Left kidney (tissue), 2 donors: ENCODE data around the gene PCSK6. TPM values are rescaled to one million over a fixed set of nuclear protein-coding genes. Genes with fewer than 3 reads are reported as not detected.
"Not testable (repeated sequence)": the region's sequence is repeated elsewhere in the genome, so short reads cannot be mapped to it uniquely, and the experiment has no call there.

ENCODE experiments used
- DNase-seq: peaks from one replicate; pipeline ENCODE4 v3.0.0-alpha.2; 2013
- polyA plus RNA-seq: library from polyadenylated mRNA; unstranded; fragments of 120-200 nt; gene quantifications from one replicate; pipeline ENCODE4 v1.2.1, GENCODE V29; 2013; ENCODE audit not compliant: insufficient read length

PCSK6 gene
- polyA plus RNA-seq, 1 donor: 7.0 TPM

DNA sequence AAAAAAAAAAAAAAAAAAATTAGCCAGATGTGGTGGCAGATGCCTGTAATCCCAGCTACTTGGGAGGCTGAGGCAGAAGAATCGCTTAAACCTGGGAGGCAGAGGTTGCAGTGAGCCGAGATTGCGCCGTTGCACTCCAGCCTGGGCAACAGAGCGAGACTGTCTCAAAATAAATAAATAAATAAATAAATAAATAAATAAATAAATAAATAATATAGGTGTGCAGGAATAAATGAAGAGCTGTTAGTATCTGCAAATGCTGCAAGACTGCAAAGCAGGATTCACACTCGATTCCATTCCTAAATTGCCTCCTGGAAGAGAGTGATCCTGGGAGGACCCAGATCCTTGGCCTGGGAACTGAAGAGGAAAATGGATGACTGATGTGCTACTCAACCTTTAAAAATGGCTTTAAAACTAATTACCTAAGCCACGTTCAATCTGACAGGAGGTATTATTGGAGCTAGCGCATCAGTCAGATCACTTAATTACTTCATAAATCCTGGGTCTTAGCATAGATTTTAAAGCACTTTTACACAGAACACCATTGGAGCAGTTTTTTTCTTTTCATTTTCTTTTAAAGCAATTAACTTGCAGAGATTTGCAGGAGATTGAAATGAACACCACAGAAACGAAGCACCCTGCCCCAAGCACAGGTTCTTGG is 132.9 kb downstream of the PCSK6 start:
- DNase-seq: not testable (repeated sequence)

DNA sequence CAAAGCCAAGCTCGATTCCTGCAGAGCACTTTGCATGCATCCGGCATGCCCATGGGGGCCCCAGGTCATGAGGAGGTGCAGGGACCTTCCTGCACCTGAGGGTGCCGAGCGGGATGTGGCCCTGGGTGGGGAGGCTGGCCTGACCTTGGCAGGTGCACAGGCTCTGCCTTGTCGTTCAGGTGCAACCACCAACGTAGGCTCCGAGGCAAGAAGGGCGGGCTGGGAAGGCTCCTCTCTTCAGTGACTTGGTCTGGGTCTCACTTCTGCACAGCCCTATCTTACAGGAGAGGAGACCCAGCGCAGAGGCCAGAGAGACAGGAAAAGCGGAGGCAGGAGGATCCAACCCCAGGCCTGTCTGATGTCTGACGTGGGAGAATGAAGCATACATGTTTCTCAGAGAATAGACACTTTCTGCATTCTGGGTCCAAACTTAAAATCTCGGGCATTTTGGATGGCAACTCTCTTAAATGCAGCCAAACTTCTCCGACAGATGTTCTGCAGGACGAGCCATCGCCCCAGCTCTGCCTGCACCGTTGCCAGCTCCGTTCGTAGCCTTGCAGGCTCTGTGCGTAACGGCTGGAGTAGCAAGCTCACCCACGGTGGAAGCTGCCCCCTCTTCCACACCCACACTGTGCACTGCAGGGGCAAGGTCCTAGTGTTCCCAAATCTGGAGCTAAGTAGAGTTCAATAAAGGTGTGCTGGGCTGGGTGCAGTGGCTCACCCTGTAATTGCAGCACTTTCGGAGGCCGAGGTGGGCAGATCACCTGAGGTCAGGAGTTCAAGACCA is 133.6 kb downstream of the PCSK6 start:
- no peak for DNase-seq

DNA sequence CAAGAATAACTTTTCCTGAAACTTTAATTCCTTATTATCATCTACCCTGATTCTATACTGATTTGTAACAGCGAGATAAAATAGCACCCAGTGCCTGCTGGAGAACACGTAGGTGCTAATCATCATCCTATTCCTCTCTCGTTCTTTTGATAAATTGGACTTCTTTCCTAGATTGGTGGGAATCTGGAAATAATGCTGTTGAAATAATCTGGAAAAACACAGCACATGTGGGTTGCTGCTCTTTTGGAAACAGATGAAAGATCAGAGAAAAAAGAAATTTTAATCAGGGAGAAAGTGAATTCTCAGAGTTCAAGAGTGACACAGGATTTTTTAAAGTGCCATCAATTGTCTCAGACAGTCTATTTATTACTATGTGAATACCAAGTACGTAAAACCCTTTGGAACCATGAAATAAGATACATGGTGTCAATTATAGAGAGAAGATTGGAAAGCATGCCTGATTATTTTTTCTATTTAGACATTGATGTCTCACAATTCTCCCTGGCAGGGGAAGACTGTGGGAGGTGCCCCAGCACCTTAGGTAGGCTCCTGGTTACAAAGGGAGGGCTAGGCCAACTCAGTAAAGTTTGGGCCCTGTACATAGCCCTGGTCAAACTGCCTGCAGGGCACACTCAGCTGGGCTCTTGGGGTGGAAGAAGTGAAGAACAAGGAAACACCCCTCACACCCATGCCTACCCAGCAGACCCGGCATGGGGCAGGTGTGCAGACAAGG is 134.4 kb downstream of the PCSK6 start:
- DNase-seq: no peak

DNA sequence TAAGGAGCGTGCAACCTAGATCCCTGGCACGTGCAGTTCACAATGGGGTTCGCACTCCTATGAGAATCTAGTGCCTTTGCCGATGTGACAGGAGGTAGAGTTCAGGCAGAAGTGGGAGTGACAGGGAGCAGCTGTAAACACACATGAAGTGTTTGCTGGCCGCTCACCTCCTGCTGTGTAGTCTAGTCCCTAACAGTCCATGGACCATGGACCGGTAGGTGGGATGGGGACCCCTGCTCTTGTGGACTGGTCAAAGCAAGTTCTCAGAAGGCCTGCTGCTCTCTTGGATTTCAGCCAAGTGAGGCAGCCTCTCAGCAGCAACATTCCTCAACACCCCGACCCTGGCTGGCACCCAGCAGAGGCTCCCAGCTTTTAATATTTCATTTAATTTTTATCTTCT is 136.3 kb downstream of the PCSK6 start:
- no peak for DNase-seq

DNA sequence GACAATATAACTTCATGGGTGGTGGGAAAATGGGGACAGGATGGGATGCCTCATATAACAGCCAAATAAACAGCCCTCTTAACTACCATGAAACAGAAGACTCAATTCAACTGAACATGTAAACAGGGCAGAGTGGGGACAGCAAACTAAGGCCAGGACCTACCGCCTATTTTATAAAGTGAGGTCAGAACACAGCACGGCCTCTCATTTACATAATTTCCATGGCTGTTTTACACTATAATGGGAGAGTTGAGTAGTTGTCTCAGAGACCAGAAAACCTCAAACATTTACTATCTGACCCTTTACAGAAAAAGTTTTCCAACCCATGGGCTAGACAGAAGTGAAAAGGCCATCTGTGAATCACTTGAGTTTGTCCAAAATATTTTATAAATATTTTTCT is 137.8 kb downstream of the PCSK6 start:
- no peak for DNase-seq

DNA sequence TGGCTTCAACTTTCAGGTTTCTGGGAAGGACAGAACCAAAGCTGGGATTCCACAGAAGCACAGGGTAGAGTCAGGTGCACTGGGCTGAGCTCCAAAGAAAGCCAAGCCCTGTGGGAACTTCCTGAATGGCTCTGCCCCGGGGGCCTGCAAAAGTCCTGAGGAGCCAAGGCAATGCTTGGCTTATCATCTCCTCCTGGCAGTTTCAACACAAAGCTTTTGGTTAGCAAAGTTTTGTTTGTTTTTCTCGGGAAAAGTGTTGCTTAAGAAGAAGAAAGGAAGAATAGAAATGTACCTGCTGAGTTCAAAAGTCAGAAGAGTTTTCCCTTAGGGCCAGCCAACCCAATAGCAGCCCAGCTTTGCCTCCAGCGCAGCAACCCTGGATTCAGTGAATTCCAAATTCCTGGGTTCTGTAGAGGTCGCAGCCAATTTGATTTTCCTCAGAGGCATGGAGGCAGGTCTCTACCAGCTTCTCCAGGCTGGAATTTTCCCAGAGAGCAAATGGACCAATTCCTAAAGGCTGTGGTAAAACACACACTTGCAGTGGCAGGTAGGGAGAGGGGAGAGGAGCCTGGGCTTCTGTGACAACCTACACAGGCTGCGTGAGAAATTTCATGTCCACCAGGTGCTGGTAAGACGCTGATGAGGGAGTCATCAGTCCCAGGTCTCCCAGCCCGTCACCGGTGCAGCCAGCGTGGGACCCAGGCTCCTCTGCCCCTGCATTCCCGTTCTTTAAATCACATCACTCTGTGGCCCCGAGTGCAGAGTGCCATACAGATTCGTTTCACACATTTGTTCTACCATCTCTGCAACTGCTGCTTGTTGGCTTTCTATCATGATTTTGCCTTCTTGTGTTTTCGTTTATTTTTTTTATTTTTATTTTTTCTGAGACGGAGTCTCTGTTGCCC is 140.2 kb downstream of the PCSK6 start:
- DNase-seq: no peak

DNA sequence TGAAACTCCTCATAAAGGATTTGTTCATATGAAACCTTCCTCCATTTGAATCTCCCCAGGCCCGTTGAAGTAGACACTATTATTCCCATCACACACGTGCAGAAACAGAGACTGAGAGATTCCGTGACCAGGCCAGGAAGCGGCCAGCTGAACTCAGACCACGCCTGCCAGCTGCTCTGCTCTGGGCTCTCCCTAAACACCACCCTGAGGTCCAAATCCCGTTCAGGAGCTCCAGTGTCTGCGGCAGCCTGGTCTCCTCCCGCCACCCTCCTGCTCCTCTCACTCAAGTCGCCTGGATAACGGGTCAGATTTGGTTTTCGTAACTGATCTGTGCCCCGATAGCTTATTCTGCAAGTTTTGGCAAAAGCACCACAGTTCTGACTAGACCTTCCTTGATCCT is 140.9 kb downstream of the PCSK6 start:
- DNase-seq: no peak

DNA sequence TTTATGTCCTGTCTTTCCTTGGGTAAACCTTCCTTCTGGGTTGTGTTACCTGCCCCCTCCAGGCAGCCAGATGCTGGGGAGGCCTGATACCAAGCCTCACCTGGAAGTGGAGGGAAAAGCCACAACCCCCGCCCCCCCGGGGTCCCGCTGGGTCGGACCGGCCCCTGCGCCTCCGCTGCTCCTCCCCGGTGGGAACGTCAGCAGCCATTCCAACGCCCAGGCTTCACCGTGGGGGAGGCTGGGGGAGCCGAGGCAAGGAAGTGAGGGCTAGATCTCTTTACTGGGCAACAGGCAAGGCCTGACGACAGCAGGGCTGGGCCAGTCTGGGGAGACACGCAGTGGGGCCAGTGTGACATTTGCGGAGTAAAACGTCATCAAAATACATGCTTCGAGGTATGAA is 141.5 kb downstream of the PCSK6 start:
- no peak for DNase-seq

DNA sequence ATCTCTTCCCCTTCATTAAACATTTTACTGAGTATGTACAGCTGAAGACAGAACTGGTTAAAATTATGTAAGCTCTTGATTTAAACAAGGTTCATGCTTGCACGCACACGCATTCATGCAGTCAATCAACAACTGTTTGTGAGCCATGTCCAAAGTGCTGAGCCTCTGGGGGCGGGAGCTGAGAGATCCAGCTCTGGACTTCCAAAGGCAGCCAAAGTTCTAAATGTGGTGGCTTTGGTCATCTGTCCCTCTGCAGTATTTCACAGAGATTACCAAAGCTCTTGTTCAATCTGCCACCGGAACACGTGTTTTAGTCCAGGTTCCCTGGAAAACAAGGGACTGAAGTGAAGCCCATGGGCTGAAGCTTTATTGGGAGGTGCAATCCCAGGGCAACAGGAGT is 142.1 kb downstream of the PCSK6 start:
- DNase-seq: no peak

DNA sequence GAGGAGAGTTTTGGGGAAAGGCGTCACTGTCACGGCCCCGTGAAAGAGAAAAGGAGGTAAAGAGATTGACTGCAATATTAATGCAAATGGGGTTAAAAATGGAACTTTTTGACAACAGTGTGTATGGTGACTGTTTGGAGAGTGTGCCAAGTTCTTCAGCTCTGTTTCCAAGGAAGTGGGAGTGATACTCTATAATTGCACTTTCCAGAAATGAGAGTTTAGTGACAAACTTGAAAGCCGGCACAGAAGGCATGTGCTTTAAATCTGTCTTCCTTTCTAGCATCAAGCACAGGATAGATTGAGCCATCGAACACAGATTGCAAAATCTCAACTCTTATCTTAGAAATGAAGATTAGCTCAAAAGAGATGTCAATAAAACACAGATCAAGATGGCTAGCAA is 142.6 kb downstream of the PCSK6 start:
- DNase-seq: no peak

DNA sequence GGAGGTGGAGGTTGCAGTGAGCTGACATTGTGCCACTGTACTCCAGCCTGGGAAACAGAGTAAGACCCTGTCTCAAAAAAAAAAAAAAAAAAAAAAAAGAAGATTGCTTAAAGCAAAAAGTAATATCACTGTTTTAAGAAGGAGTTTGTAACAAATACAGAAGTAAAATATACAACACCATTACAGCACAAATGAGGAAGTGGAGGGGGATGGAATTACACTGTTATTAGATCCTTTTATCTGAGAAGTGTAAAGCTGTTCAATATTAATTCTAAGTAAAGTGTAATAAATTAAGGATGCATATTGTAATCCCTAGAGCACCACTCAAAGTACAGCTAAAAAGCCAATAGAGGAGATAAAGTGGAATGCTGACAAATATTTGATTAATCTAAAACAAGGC is 147.5 kb downstream of the PCSK6 start:
- DNase-seq: no peak

DNA sequence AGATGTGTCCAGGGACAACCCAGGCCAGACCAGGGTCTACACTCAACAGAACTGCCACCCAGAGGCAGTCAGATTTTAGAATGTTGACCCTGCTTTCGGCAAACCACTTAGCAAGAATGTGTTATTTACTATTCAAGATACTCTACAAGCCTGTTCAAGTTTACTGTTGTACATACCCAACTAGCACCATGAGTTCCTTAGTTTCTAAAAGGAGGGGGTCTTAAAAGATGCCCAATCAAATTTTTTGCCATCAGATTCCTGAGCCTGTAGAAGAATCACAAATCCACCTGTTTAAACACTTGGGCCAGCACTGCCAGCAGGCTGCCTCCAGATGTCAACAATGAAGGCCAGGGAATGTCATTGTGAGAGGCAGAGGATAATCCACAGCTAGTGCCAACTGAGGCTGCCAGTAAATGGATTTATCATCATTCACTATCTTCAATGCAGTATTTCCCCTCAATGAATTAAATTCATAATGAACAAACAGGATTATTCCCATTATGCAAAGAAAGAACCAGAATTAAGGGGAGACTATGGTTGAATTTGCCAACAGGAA is 150.9 kb downstream of the PCSK6 start:
- no peak for DNase-seq

DNA sequence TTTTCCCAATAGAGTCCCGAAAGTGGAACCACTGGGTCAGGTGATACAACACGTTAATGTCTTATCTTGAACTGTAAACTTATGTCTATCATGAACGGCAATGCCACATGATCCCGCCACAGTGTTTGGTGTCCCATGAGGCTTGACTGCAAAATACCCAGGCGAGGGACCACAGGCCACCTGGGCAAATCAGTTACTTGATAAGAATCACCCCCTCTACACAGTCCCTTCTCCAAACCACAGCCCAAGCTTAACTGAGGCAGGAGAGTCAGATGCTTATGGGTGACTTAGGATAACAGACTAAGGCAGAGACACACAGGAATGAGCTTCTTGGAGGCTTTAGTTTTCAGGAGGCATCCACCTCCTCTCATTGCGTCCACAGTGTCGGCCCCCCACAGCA is 151.5 kb downstream of the PCSK6 start:
- DNase-seq: no peak

DNA sequence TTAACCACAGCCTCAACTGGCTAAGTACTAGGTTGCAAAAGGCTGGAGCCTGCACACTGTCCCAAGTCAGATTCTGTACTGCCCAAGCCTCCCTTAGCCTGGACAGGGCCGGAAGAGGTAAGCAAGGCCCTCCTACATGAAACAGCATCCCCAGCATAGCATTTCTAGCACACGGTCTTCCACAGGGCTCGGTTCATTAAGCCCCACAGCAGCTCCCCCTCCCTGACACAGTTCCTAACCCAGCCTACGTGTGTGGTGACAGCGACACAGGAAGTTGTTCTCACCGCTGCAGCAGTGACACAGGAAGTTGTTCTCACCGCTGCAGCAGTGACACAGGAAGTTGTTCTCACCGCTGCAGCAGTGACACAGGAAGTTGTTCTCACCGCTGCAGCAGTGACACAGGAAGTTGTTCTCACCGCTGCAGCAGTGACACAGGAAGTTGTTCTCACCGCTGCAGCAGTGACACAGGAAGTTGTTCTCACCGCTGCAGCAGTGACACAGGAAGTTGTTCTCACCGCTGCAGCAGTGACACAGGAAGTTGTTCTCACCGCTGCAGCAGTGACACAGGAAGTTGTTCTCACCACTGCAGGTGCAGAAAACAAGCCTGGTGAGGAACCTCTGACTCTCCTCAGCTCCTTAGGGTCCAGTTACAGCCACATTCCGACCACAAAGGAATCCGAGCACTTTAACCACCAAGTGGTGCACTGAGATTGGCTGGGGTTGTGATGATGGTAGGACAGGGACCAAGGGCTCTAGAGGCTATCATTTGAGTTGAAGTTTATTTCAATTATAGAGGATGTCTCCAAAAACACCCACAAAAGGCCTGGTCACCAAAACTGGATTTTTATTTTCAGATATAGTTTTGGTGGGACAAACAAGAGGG is 155.4 kb downstream of the PCSK6 start:
- not testable (repeated sequence) for DNase-seq

DNA sequence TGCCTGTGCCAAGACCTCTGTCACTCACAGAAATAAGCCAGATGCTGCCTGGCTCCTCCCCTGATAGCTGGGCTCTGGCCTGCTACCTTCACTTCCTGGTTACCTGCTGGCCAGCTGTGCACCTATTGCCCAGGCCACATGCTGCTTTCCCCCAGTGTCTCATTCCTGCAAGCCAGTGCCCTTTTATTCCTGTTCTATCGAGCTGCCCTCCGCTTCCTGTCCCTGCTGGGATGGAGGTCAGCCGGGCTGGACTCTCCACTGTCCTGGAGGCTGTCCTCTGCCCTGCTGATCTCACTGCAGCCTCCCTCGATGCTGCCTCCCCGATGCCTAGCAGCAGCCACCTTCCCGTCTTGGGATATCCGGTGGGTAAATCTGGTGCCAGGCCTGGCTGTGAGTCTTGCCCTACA is 157.4 kb downstream of the PCSK6 start:
- no peak for DNase-seq

DNA sequence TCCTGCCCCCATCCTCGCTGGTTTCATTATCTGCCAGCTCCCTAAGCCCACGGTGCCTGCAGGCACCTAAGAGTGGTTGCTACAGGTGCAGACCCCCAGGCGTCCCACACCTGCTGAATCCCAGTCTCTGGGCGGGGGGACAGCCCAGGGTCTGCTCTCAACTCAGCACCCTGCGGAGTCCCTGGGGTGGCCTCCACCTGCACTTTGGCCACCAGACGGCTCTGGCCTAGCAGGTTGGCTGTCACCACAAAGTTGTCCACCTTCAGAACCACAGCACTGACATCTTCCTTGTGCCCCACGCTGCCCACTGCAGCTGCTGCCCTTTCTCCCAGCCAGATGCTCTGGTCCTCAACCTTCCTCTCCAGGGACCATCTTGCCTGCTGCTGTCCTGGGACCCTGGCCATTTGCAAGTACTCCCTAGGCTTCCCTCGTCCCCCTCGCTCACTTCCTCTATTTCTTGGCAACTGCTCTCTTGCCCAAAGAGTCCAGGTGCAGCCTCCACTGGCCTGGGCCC is 159.6 kb downstream of the PCSK6 start:
- DNase-seq: no peak

DNA sequence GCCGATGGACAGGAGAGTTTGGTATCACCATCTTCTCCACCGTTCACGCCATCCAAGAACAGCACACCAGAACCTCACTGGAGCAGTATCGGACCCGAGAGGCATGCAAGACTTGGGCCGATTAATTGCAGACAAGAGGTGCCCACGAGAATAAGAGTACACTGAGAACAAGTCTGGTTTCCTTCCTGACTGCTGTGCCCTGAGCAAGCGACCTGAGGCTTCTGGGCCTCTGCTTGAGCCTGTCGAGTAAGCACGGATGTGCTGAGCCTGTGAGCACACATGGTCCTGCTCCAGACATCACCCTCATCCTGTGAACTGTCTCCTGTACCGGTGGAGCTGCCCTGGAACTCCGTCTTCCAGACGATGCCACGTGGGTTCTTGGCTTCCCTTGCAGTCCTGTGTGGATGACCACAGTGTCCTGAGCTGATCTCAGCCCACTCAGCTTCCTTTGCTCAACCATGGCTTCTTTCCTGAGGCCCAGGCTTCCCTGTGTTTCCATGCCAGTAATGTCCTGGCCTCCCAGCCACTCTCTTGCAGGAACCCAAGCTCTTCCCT is 160.1 kb downstream of the PCSK6 start:
- no peak for DNase-seq

DNA sequence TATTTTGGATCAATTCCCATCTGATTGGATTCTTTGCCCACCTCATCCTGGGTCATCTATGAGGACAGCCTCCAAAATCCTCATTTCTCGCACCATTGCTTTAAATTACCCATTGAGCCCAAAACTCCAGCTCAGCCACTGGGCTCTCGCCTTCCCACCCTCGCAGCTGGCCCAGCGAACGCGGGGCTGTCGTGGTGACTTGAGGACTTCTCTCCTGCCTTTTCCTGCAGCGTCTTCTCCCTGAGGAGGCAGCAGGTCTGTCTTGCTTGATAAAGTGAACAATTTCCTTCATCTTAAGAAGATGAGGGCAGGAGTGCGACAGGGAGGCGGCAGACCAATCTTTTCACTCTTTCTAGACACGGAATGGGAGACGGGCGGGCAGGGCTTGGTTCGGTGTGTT is 161.5 kb downstream of the PCSK6 start:
- DNase-seq: no peak

DNA sequence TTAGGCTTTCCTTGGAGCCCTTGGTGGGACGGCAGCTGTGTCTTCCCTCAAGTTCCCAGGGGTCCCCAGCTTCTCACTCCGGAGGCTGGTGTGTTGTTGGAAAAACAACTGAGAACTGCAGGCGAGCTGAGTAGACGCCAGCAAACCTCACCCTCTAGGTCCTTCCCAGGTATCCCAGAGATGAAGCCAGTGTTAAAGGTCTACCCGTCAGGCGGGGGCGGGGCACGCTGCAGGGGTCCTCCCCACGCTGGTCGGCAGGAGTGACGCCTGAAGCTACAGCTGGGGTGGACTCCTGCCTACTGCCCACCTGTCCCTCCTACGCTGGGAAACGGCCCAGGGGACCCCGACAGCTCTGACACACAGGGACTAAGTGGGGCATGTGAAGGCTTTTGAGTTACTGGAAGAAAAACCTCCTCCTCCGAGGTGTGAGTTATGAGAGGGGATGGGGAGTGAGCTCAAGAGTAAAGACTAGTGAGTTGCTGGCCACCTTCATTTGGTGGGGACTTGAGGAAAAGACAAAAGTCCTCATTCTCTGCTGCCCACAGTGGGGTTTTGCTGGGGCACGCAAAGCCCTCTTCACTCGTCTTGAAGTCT is 162.3 kb downstream of the PCSK6 start:
- no peak for DNase-seq
